ENCODE measurements around the gene CCDC102B.

DNA sequence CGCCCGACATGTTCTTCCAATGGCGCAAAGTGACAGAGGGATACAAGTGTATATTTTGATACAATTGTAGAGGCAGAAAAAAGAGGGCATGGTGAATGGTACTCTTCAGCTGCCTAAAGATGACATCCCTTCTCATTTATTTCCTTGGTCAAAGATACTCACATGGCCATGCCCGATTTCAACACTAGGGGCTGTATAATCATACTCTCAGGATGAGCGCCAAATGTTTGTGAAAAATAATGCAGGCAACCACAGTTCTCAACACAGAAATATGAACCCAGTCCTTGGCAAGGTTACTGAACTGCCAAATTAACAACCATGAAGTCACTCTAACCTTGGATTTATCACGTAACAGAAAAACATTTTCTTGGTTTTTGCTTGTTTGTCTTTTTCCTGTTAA is 204.4 kb downstream of the CCDC102B start:
- TF ChIP-seq, protein P1, sequence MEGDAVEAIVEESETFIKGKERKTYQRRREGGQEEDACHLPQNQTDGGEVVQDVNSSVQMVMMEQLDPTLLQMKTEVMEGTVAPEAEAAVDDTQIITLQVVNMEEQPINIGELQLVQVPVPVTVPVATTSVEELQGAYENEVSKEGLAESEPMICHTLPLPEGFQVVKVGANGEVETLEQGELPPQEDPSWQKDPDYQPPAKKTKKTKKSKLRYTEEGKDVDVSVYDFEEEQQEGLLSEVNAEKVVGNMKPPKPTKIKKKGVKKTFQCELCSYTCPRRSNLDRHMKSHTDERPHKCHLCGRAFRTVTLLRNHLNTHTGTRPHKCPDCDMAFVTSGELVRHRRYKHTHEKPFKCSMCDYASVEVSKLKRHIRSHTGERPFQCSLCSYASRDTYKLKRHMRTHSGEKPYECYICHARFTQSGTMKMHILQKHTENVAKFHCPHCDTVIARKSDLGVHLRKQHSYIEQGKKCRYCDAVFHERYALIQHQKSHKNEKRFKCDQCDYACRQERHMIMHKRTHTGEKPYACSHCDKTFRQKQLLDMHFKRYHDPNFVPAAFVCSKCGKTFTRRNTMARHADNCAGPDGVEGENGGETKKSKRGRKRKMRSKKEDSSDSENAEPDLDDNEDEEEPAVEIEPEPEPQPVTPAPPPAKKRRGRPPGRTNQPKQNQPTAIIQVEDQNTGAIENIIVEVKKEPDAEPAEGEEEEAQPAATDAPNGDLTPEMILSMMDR (IDR thresholded peaks at IDR 0.05) = peak; percentile 33 to 49 (median 41)
- TF ChIP-seq POLR2A (IDR thresholded peaks at IDR 0.05) = no peak

All from testis (tissue), 2 donors.